AG10803 (cell line): ENCODE measurements around the gene ZMIZ2.
A peak's percentile ranks its signal among the peaks of the same experiment; 100 is the strongest.

Experiments used
- DNase-seq: peaks from one replicate; pipeline ENCODE4 v3.0.0; 2010; ENCODE audit warnings: low read depth
- H3K4me3 ChIP-seq: 2 replicates; pipeline ENCODE4 v1.5.1; 2011; ENCODE audit warnings: mild to moderate bottlenecking, low read length, control low read depth
- TF ChIP-seq, protein P1 (sequence below): conservative IDR thresholded peaks from 2 replicates; pipeline ENCODE4 v1.5.1; 2011; ENCODE audit warnings: mild to moderate bottlenecking, low read length, control low read depth, inconsistent platforms

ZMIZ2 gene

DNA sequence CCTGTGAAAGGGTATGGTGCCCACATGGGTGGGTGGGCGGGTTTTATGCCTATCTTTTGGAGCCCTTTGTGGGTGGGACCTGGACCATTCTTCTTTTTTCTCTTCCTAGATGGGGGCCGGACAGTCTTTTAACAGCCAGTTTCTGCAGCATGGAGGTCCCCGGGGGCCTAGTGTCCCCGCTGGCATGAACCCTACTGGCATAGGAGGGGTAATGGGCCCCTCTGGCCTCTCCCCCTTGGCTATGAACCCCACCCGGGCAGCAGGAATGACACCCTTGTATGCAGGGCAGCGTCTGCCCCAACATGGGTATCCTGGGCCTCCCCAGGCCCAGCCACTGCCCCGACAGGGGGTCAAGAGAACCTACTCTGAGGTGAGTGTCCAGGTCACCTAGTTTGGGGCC lies 9.1 kb downstream of the ZMIZ2 start:
- H3K4me3 ChIP-seq: no peak overlapping the region
- no peak for DNase-seq
- TF ChIP-seq, protein P1, sequence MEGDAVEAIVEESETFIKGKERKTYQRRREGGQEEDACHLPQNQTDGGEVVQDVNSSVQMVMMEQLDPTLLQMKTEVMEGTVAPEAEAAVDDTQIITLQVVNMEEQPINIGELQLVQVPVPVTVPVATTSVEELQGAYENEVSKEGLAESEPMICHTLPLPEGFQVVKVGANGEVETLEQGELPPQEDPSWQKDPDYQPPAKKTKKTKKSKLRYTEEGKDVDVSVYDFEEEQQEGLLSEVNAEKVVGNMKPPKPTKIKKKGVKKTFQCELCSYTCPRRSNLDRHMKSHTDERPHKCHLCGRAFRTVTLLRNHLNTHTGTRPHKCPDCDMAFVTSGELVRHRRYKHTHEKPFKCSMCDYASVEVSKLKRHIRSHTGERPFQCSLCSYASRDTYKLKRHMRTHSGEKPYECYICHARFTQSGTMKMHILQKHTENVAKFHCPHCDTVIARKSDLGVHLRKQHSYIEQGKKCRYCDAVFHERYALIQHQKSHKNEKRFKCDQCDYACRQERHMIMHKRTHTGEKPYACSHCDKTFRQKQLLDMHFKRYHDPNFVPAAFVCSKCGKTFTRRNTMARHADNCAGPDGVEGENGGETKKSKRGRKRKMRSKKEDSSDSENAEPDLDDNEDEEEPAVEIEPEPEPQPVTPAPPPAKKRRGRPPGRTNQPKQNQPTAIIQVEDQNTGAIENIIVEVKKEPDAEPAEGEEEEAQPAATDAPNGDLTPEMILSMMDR: no peak

GRCh38 chr7:44759246-44759645 lies 10.6 kb downstream of the ZMIZ2 start:
- DNase-seq: no peak
- H3K4me3 ChIP-seq: no peak overlapping the region
- TF ChIP-seq, protein P1: no peak

DNA sequence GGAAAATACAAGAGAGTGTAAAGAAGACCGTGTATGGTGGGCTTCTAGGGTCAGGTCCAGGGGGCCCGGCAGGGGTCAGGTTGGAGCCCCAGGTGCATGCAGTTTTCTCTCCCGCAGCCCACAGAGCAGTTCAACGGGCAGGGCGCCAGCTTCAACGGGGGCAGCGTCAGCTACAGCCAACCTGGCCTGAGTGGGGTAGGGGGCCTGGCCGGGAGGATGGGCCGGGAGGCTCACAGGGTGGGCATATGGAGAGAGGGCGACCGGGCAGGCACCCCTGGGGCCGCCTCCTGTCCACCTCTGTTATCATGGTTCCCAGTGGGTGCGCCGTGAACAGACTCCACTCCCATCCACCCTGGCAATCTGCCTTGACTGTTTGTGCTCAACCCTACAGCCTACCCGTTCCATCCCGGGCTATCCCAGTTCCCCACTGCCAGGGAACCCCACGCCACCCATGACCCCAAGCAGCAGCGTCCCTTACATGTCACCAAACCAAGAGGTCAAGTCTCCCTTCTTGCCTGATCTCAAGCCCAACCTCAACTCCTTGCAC lies 11.5 kb downstream of the ZMIZ2 start:
- no peak for DNase-seq
- TF ChIP-seq, protein P1: no peak
- no peak overlapping the region for H3K4me3 ChIP-seq

DNA sequence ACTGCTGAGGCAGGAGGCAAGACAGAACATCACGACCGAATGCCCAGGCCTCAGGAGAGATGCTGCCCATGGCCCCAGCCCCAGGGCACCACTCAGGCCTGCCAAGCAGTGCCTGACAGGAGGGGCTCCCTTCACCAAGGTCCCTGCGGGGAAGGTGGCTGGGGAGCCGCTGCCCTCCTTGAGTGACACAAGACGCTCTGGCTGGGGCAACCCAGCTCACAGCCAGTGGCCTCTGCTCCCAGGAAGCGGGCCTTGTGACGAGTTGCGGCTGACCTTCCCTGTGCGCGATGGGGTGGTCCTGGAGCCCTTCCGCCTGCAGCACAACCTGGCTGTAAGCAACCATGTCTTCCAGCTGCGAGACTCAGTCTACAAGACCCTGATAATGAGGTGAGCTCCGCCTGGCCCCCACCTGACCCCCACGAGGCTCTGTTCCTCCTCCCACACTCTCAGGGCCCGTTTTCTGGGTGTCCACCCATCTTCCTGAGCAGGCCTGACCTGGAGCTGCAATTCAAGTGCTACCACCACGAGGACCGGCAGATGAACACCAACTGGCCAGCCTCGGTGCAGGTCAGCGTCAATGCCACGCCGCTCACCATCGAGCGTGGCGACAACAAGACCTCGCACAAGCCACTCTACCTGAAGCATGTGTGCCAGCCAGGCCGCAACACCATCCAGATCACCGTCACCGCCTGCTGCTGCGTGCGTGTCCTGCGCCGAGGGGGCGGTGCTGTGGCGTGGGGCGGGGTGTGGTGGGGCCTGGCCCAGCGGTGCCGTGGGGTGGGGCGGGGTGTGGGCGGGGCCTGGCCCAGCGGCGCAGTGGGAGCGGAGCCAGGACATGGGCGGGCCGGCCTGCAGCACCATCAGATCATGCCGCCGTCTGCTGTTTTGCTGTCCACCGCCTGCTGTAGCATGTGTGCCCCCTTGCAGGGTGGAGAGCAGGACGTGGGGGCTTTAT lies 12.8 kb downstream of the ZMIZ2 start:
- no peak overlapping the region for H3K4me3 ChIP-seq
- peak; percentile 32 for DNase-seq
- TF ChIP-seq, protein P1: no peak

DNA sequence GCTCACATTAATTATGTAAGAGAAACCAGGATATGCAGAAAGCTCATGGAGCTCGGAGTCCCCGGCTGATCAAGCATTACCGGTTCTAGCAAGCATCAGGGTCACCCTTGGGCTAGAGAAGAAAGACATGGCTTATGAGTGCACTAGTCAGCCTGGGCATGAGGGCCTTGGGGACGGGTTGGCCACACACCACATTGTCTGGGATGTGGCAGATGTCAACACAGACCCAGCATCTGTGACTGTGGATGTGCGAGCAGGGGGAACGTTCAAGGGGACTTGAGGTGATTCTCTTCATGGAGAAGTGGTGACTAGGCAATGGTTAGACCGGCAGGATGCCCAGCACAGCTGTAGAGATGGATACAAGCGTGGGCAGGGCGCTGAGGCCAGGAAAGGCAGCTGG lies 13.7 kb downstream of the ZMIZ2 start:
- no peak for DNase-seq
- TF ChIP-seq, protein P1: no peak
- no peak overlapping the region for H3K4me3 ChIP-seq

DNA sequence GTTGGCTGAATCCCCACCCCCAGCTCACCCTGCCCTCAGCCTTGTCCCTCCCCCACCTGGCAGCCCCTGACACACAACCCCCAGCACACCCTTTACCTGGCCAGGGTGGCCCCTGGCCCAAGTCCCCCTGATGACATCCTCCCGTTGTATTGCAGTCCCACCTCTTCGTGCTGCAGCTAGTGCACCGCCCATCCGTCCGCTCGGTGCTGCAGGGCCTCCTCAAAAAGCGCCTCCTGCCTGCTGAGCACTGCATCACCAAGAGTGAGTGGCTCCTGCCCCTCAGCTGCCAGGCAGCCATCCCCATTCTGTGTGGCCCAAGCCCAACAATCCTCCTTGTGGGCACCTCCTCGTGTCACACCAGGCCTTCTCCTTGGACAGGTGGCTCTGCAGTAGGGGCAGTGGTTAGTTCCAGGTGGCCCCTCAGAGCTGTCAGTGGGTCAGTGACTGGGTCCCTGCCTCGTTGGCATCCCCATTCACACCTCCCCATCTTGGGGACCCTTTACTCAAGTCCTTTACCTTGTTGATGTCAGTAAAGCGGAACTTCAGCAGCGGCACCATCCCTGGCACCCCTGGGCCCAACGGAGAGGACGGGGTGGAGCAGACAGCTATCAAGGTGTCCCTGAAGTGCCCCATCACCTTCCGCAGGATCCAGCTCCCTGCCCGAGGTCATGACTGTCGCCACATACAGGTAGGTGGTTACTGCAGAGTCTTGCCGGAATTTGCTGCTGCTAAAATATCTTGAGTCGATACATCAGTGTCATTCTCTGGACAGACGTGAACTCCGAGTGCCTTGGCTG lies 14.3 kb downstream of the ZMIZ2 start:
- DNase-seq: no peak
- TF ChIP-seq, protein P1: no peak
- no peak overlapping the region for H3K4me3 ChIP-seq
